ENCODE data around the gene BMPR1B.

Gene BMPR1B

GRCh38 chr4:94763500-94763899 lies 5.7 kb downstream of the BMPR1B start:
- no peak overlapping the region for H3K4me3 ChIP-seq (ENCODE audit: low read length)

GRCh38 chr4:94764069-94764468 lies 6.3 kb downstream of the BMPR1B start:
- Histone ChIP-seq H3K4me1 (ENCODE audit: insufficient read depth, low read length) (no peaks in the 10 kb centered on the region; the same call in 1 of the 2 replicates), H3K9ac (ENCODE audit: low read depth, low read length) (no peak overlapping the region), H3K27me3 (ENCODE audit: insufficient read depth, low read length) (peaks cover 21% of the 10 kb centered on the region), H3K4me3 (ENCODE audit: low read length) (no peak overlapping the region), H3K36me3 (ENCODE audit: insufficient read depth, low read length) (no peaks in the 10 kb centered on the region), H3K27ac (ENCODE audit: low read depth, low read length) (no peak overlapping the region), H3K9me3 (ENCODE audit: insufficient read depth, low read depth, low read length) (no peaks in the 10 kb centered on the region)
- WGBS = 85% methylated on average over 2 of the region's 2 CpGs

More at GRCh38 chr4:94763500-94763899, 5.7 kb downstream of the BMPR1B start:
- Histone ChIP-seq H3K27me3 (ENCODE audit: insufficient read depth, low read length) (peaks cover 27% of the 10 kb centered on the region), H3K27ac (ENCODE audit: low read depth, low read length) (no peak overlapping the region), H3K9me3 (ENCODE audit: insufficient read depth, low read depth, low read length) (no peaks in the 10 kb centered on the region), H3K4me1 (ENCODE audit: insufficient read depth, low read length) (no peaks in the 10 kb centered on the region; the same call in 1 of the 2 replicates), H3K9ac (ENCODE audit: low read depth, low read length) (no peak overlapping the region), H3K36me3 (ENCODE audit: insufficient read depth, low read length) (no peaks in the 10 kb centered on the region)
- WGBS = 85% methylated on average over 2 of the region's 3 CpGs

- no peaks in the 10 kb centered on the region for H3K36me3 ChIP-seq (ENCODE audit: insufficient read depth, low read length)
- WGBS = no CpG with 5 or more reads among the region's 3 CpGs
- H3K9me3 ChIP-seq (ENCODE audit: insufficient read depth, low read depth, low read length) = no peaks in the 10 kb centered on the region
- H3K27ac ChIP-seq (ENCODE audit: low read depth, low read length) = no peak overlapping the region
- no peaks in the 10 kb centered on the region; the same call in 1 of the 2 replicates for H3K4me1 ChIP-seq (ENCODE audit: insufficient read depth, low read length)
- no peak overlapping the region for H3K9ac ChIP-seq (ENCODE audit: low read depth, low read length)
- H3K27me3 ChIP-seq (ENCODE audit: insufficient read depth, low read length) = peaks cover 10% of the 10 kb centered on the region
- no peak overlapping the region for H3K4me3 ChIP-seq (ENCODE audit: low read length)
Measured at GRCh38 chr4:94765174-94765573, 7.4 kb downstream of the BMPR1B start.

GRCh38 chr4:94765648-94766047 lies 7.9 kb downstream of the BMPR1B start:
- H3K36me3 ChIP-seq (ENCODE audit: insufficient read depth, low read length) = no peaks in the 10 kb centered on the region
- 64% methylated on average over 4 of the region's 4 CpGs for WGBS
- H3K27me3 ChIP-seq (ENCODE audit: insufficient read depth, low read length) = peaks cover 5% of the 10 kb centered on the region
- H3K4me3 ChIP-seq (ENCODE audit: low read length) = no peak overlapping the region
- no peaks in the 10 kb centered on the region for H3K9me3 ChIP-seq (ENCODE audit: insufficient read depth, low read depth, low read length)
- no peak overlapping the region for H3K27ac ChIP-seq (ENCODE audit: low read depth, low read length)
- H3K9ac ChIP-seq (ENCODE audit: low read depth, low read length) = no peak overlapping the region
- H3K4me1 ChIP-seq (ENCODE audit: insufficient read depth, low read length) = no peaks in the 10 kb centered on the region; the same call in 1 of the 2 replicates

- no peak overlapping the region for H3K9ac ChIP-seq (ENCODE audit: low read depth, low read length)
- no peaks in the 10 kb centered on the region for H3K4me1 ChIP-seq (ENCODE audit: insufficient read depth, low read length)
- no peak overlapping the region for H3K4me3 ChIP-seq (ENCODE audit: low read length)
- WGBS = 92% methylated on average over 2 of the region's 3 CpGs
- H3K27ac ChIP-seq (ENCODE audit: low read depth, low read length) = no peak overlapping the region
- no peaks in the 10 kb centered on the region for H3K27me3 ChIP-seq (ENCODE audit: insufficient read depth, low read length)
- H3K36me3 ChIP-seq (ENCODE audit: insufficient read depth, low read length) = no peaks in the 10 kb centered on the region
- no peaks in the 10 kb centered on the region for H3K9me3 ChIP-seq (ENCODE audit: insufficient read depth, low read depth, low read length)
Measured at GRCh38 chr4:94766856-94767255, 9.1 kb downstream of the BMPR1B start.

- no peaks in the 10 kb centered on the region for H3K36me3 ChIP-seq (ENCODE audit: insufficient read depth, low read length)
- no peaks in the 10 kb centered on the region for H3K9me3 ChIP-seq (ENCODE audit: insufficient read depth, low read depth, low read length)
- H3K27ac ChIP-seq (ENCODE audit: low read depth, low read length) = no peak overlapping the region
- no peak overlapping the region for H3K9ac ChIP-seq (ENCODE audit: low read depth, low read length)
- H3K27me3 ChIP-seq (ENCODE audit: insufficient read depth, low read length) = no peaks in the 10 kb centered on the region
- 100% methylated on average over 1 of the region's 1 CpG for WGBS
- no peak overlapping the region for H3K4me3 ChIP-seq (ENCODE audit: low read length)
- no peaks in the 10 kb centered on the region for H3K4me1 ChIP-seq (ENCODE audit: insufficient read depth, low read length)
Measured at GRCh38 chr4:94767446-94767845, 9.7 kb downstream of the BMPR1B start.

- no peaks in the 10 kb centered on the region for H3K4me1 ChIP-seq (ENCODE audit: insufficient read depth, low read length)
- no peak overlapping the region for H3K4me3 ChIP-seq (ENCODE audit: low read length)
- H3K9me3 ChIP-seq (ENCODE audit: insufficient read depth, low read depth, low read length) = no peaks in the 10 kb centered on the region
- H3K27ac ChIP-seq (ENCODE audit: low read depth, low read length) = no peak overlapping the region
- 0% methylated on average over 1 of the region's 1 CpG for WGBS
- no peaks in the 10 kb centered on the region for H3K27me3 ChIP-seq (ENCODE audit: insufficient read depth, low read length)
- H3K36me3 ChIP-seq (ENCODE audit: insufficient read depth, low read length) = no peaks in the 10 kb centered on the region
- no peak overlapping the region for H3K9ac ChIP-seq (ENCODE audit: low read depth, low read length)
Measured at GRCh38 chr4:94782707-94783106, 25.0 kb downstream of the BMPR1B start.

GRCh38 chr4:94791701-94792100 lies 33.9 kb downstream of the BMPR1B start:
- H3K4me1 ChIP-seq (ENCODE audit: insufficient read depth, low read length) = no peaks in the 10 kb centered on the region
- no peak overlapping the region for H3K27ac ChIP-seq (ENCODE audit: low read depth, low read length)
- H3K9me3 ChIP-seq (ENCODE audit: insufficient read depth, low read depth, low read length) = no peaks in the 10 kb centered on the region
- WGBS = 92% methylated on average over 3 of the region's 4 CpGs
- no peaks in the 10 kb centered on the region for H3K36me3 ChIP-seq (ENCODE audit: insufficient read depth, low read length)
- no peak overlapping the region for H3K9ac ChIP-seq (ENCODE audit: low read depth, low read length)
- no peak overlapping the region for H3K4me3 ChIP-seq (ENCODE audit: low read length)
- no peaks in the 10 kb centered on the region for H3K27me3 ChIP-seq (ENCODE audit: insufficient read depth, low read length)

GRCh38 chr4:94798808-94799207 lies 41.1 kb downstream of the BMPR1B start:
- Histone ChIP-seq H3K36me3 (ENCODE audit: insufficient read depth, low read length) (no peaks in the 10 kb centered on the region), H3K27me3 (ENCODE audit: insufficient read depth, low read length) (no peaks in the 10 kb centered on the region), H3K9me3 (ENCODE audit: insufficient read depth, low read depth, low read length) (no peaks in the 10 kb centered on the region), H3K4me3 (ENCODE audit: low read length) (no peak overlapping the region), H3K4me1 (ENCODE audit: insufficient read depth, low read length) (no peaks in the 10 kb centered on the region), H3K27ac (ENCODE audit: low read depth, low read length) (no peak overlapping the region), H3K9ac (ENCODE audit: low read depth, low read length) (no peak overlapping the region)
- WGBS = 95% methylated on average over 3 of the region's 3 CpGs

GRCh38 chr4:94801016-94801415 lies 43.3 kb downstream of the BMPR1B start:
- 96% methylated on average over 2 of the region's 2 CpGs for WGBS
- Histone ChIP-seq H3K9me3 (ENCODE audit: insufficient read depth, low read depth, low read length) (no peaks in the 10 kb centered on the region), H3K36me3 (ENCODE audit: insufficient read depth, low read length) (no peaks in the 10 kb centered on the region), H3K27me3 (ENCODE audit: insufficient read depth, low read length) (no peaks in the 10 kb centered on the region), H3K9ac (ENCODE audit: low read depth, low read length) (no peak overlapping the region), H3K27ac (ENCODE audit: low read depth, low read length) (no peak overlapping the region), H3K4me3 (ENCODE audit: low read length) (no peak overlapping the region), H3K4me1 (ENCODE audit: insufficient read depth, low read length) (no peaks in the 10 kb centered on the region; the same call in 1 of the 2 replicates)

GRCh38 chr4:94802091-94802490 lies 44.3 kb downstream of the BMPR1B start:
- H3K36me3 ChIP-seq (ENCODE audit: insufficient read depth, low read length) = no peaks in the 10 kb centered on the region
- H3K9ac ChIP-seq (ENCODE audit: low read depth, low read length) = no peak overlapping the region
- no peak overlapping the region for H3K27ac ChIP-seq (ENCODE audit: low read depth, low read length)
- no peaks in the 10 kb centered on the region for H3K9me3 ChIP-seq (ENCODE audit: insufficient read depth, low read depth, low read length)
- H3K4me1 ChIP-seq (ENCODE audit: insufficient read depth, low read length) = no peaks in the 10 kb centered on the region; the same call in 1 of the 2 replicates
- 90% methylated on average over 4 of the region's 4 CpGs for WGBS
- H3K4me3 ChIP-seq (ENCODE audit: low read length) = no peak overlapping the region
- H3K27me3 ChIP-seq (ENCODE audit: insufficient read depth, low read length) = no peaks in the 10 kb centered on the region

- H3K36me3 ChIP-seq (ENCODE audit: insufficient read depth, low read length) = no peaks in the 10 kb centered on the region
- H3K4me3 ChIP-seq (ENCODE audit: low read length) = no peak overlapping the region
- no peaks in the 10 kb centered on the region for H3K9me3 ChIP-seq (ENCODE audit: insufficient read depth, low read depth, low read length)
- WGBS = 60% methylated on average over 1 of the region's 2 CpGs
- no peaks in the 10 kb centered on the region; the same call in 1 of the 2 replicates for H3K4me1 ChIP-seq (ENCODE audit: insufficient read depth, low read length)
- no peaks in the 10 kb centered on the region for H3K27me3 ChIP-seq (ENCODE audit: insufficient read depth, low read length)
- H3K27ac ChIP-seq (ENCODE audit: low read depth, low read length) = no peak overlapping the region
- no peak overlapping the region for H3K9ac ChIP-seq (ENCODE audit: low read depth, low read length)
Measured at GRCh38 chr4:94803181-94803580, 45.4 kb downstream of the BMPR1B start.

Data from HUES64 (cell line).